ENCODE data around the gene CENPP.
A peak's percentile ranks its signal among the peaks of the same experiment; 100 is the strongest.

CENPP gene

GRCh38 chr9:92350740-92351133 lies 25.0 kb downstream of the CENPP start:
- H3K9ac ChIP-seq (ENCODE audit: low read depth, low read length) = peak overlapping the region; percentile 21
- H3K9me3 ChIP-seq (replicated peaks; ENCODE audit: low read length) = no peaks in the 10 kb centered on the region
- H3K27me3 ChIP-seq (ENCODE audit: control insufficient read depth, insufficient read depth, low read length) = no peaks in the 10 kb centered on the region
- H3K36me3 ChIP-seq (ENCODE audit: insufficient read depth, low read length) = no peaks in the 10 kb centered on the region
- H3K4me2 ChIP-seq (ENCODE audit: low read length) = peak overlapping the region; percentile 55
- H3K4me1 ChIP-seq (ENCODE audit: control insufficient read depth, insufficient read depth, low read length) = peaks cover 14% of the 10 kb centered on the region
- H3K4me3 ChIP-seq (ENCODE audit: low read length) = no peak overlapping the region

GRCh38 chr9:92353051-92353450 lies 27.3 kb downstream of the CENPP start:
- Histone ChIP-seq H3K4me2 (ENCODE audit: low read length) (no peak overlapping the region), H3K27me3 (ENCODE audit: control insufficient read depth, insufficient read depth, low read length) (no peaks in the 10 kb centered on the region), H3K9me3 (replicated peaks; ENCODE audit: low read length) (peaks cover 4% of the 10 kb centered on the region), H3K4me1 (ENCODE audit: control insufficient read depth, insufficient read depth, low read length) (peaks cover 14% of the 10 kb centered on the region), H3K36me3 (ENCODE audit: insufficient read depth, low read length) (no peaks in the 10 kb centered on the region), H3K9ac (ENCODE audit: low read depth, low read length) (no peak overlapping the region), H3K4me3 (ENCODE audit: low read length) (no peak overlapping the region)

GRCh38 chr9:92359394-92359995 lies 33.7 kb downstream of the CENPP start:
- H3K4me1 ChIP-seq (ENCODE audit: control insufficient read depth, insufficient read depth, low read length) = no peaks in the 10 kb centered on the region
- no peaks in the 10 kb centered on the region for H3K36me3 ChIP-seq (ENCODE audit: insufficient read depth, low read length)
- no peaks in the 10 kb centered on the region for H3K27me3 ChIP-seq (ENCODE audit: control insufficient read depth, insufficient read depth, low read length)
- H3K4me2 ChIP-seq (ENCODE audit: low read length) = no peak overlapping the region
- H3K9me3 ChIP-seq (replicated peaks; ENCODE audit: low read length) = peaks cover 4% of the 10 kb centered on the region
- no peak overlapping the region for H3K4me3 ChIP-seq (ENCODE audit: low read length)
- H3K9ac ChIP-seq (ENCODE audit: low read depth, low read length) = no peak overlapping the region

GRCh38 chr9:92360083-92360482 lies 34.3 kb downstream of the CENPP start:
- H3K27me3 ChIP-seq (ENCODE audit: control insufficient read depth, insufficient read depth, low read length) = no peaks in the 10 kb centered on the region
- H3K9ac ChIP-seq (ENCODE audit: low read depth, low read length) = no peak overlapping the region
- H3K9me3 ChIP-seq (replicated peaks; ENCODE audit: low read length) = peaks cover 4% of the 10 kb centered on the region
- H3K4me3 ChIP-seq (ENCODE audit: low read length) = no peak overlapping the region
- no peak overlapping the region for H3K4me2 ChIP-seq (ENCODE audit: low read length)
- no peaks in the 10 kb centered on the region for H3K4me1 ChIP-seq (ENCODE audit: control insufficient read depth, insufficient read depth, low read length)
- no peaks in the 10 kb centered on the region for H3K36me3 ChIP-seq (ENCODE audit: insufficient read depth, low read length)

- no peaks in the 10 kb centered on the region for H3K9me3 ChIP-seq (replicated peaks; ENCODE audit: low read length)
- no peaks in the 10 kb centered on the region for H3K27me3 ChIP-seq (ENCODE audit: control insufficient read depth, insufficient read depth, low read length)
- no peaks in the 10 kb centered on the region for H3K4me1 ChIP-seq (ENCODE audit: control insufficient read depth, insufficient read depth, low read length)
- no peak overlapping the region for H3K9ac ChIP-seq (ENCODE audit: low read depth, low read length)
- H3K4me2 ChIP-seq (ENCODE audit: low read length) = no peak overlapping the region
- H3K4me3 ChIP-seq (ENCODE audit: low read length) = no peak overlapping the region
- H3K36me3 ChIP-seq (ENCODE audit: insufficient read depth, low read length) = no peaks in the 10 kb centered on the region
Observed at GRCh38 chr9:92369075-92369474, 43.3 kb downstream of the CENPP start.

GRCh38 chr9:92373167-92373566 lies 47.4 kb downstream of the CENPP start:
- Histone ChIP-seq H3K4me1 (ENCODE audit: control insufficient read depth, insufficient read depth, low read length) (no peaks in the 10 kb centered on the region), H3K9ac (ENCODE audit: low read depth, low read length) (no peak overlapping the region), H3K4me3 (ENCODE audit: low read length) (no peak overlapping the region), H3K27me3 (ENCODE audit: control insufficient read depth, insufficient read depth, low read length) (no peaks in the 10 kb centered on the region), H3K9me3 (replicated peaks; ENCODE audit: low read length) (no peaks in the 10 kb centered on the region), H3K4me2 (ENCODE audit: low read length) (no peak overlapping the region), H3K36me3 (ENCODE audit: insufficient read depth, low read length) (no peaks in the 10 kb centered on the region)

GRCh38 chr9:92377876-92378275 lies 52.1 kb downstream of the CENPP start:
- Histone ChIP-seq H3K27me3 (ENCODE audit: control insufficient read depth, insufficient read depth, low read length) (no peaks in the 10 kb centered on the region), H3K4me1 (ENCODE audit: control insufficient read depth, insufficient read depth, low read length) (peaks cover 5% of the 10 kb centered on the region), H3K36me3 (ENCODE audit: insufficient read depth, low read length) (no peaks in the 10 kb centered on the region), H3K9me3 (replicated peaks; ENCODE audit: low read length) (no peaks in the 10 kb centered on the region), H3K4me2 (ENCODE audit: low read length) (no peak overlapping the region), H3K9ac (ENCODE audit: low read depth, low read length) (no peak overlapping the region), H3K4me3 (ENCODE audit: low read length) (no peak overlapping the region)

- Histone ChIP-seq H3K36me3 (ENCODE audit: insufficient read depth, low read length) (no peaks in the 10 kb centered on the region), H3K9ac (ENCODE audit: low read depth, low read length) (no peak overlapping the region), H3K4me2 (ENCODE audit: low read length) (no peak overlapping the region), H3K4me3 (ENCODE audit: low read length) (no peak overlapping the region), H3K9me3 (replicated peaks; ENCODE audit: low read length) (no peaks in the 10 kb centered on the region), H3K4me1 (ENCODE audit: control insufficient read depth, insufficient read depth, low read length) (peaks cover 7% of the 10 kb centered on the region), H3K27me3 (ENCODE audit: control insufficient read depth, insufficient read depth, low read length) (no peaks in the 10 kb centered on the region)
Observed at GRCh38 chr9:92378865-92379560, 53.3 kb downstream of the CENPP start.

- H3K9me3 ChIP-seq (replicated peaks; ENCODE audit: low read length) = no peaks in the 10 kb centered on the region
- H3K36me3 ChIP-seq (ENCODE audit: insufficient read depth, low read length) = no peaks in the 10 kb centered on the region
- peaks cover 20% of the 10 kb centered on the region for H3K4me1 ChIP-seq (ENCODE audit: control insufficient read depth, insufficient read depth, low read length)
- no peak overlapping the region for H3K9ac ChIP-seq (ENCODE audit: low read depth, low read length)
- no peak overlapping the region for H3K4me2 ChIP-seq (ENCODE audit: low read length)
- no peak overlapping the region for H3K4me3 ChIP-seq (ENCODE audit: low read length)
- H3K27me3 ChIP-seq (ENCODE audit: control insufficient read depth, insufficient read depth, low read length) = no peaks in the 10 kb centered on the region
Observed at GRCh38 chr9:92380603-92381002, 54.9 kb downstream of the CENPP start.

- Histone ChIP-seq H3K4me2 (ENCODE audit: low read length) (no peak overlapping the region), H3K9ac (ENCODE audit: low read depth, low read length) (no peak overlapping the region), H3K4me1 (ENCODE audit: control insufficient read depth, insufficient read depth, low read length) (peaks cover 26% of the 10 kb centered on the region), H3K27me3 (ENCODE audit: control insufficient read depth, insufficient read depth, low read length) (no peaks in the 10 kb centered on the region), H3K9me3 (replicated peaks; ENCODE audit: low read length) (no peaks in the 10 kb centered on the region), H3K4me3 (ENCODE audit: low read length) (no peak overlapping the region), H3K36me3 (ENCODE audit: insufficient read depth, low read length) (no peaks in the 10 kb centered on the region)
Observed at GRCh38 chr9:92381775-92382174, 56.0 kb downstream of the CENPP start.

- Histone ChIP-seq H3K36me3 (ENCODE audit: insufficient read depth, low read length) (no peaks in the 10 kb centered on the region), H3K9ac (ENCODE audit: low read depth, low read length) (no peak overlapping the region), H3K4me2 (ENCODE audit: low read length) (peak overlapping the region; percentile 45), H3K4me1 (ENCODE audit: control insufficient read depth, insufficient read depth, low read length) (peaks cover 22% of the 10 kb centered on the region), H3K27me3 (ENCODE audit: control insufficient read depth, insufficient read depth, low read length) (no peaks in the 10 kb centered on the region), H3K4me3 (ENCODE audit: low read length) (no peak overlapping the region), H3K9me3 (replicated peaks; ENCODE audit: low read length) (no peaks in the 10 kb centered on the region)
Observed at GRCh38 chr9:92384375-92384774, 58.6 kb downstream of the CENPP start.

- no peaks in the 10 kb centered on the region for H3K27me3 ChIP-seq (ENCODE audit: control insufficient read depth, insufficient read depth, low read length)
- H3K9me3 ChIP-seq (replicated peaks; ENCODE audit: low read length) = no peaks in the 10 kb centered on the region
- no peak overlapping the region for H3K4me3 ChIP-seq (ENCODE audit: low read length)
- H3K36me3 ChIP-seq (ENCODE audit: insufficient read depth, low read length) = no peaks in the 10 kb centered on the region
- H3K4me1 ChIP-seq (ENCODE audit: control insufficient read depth, insufficient read depth, low read length) = peaks cover 21% of the 10 kb centered on the region
- H3K9ac ChIP-seq (ENCODE audit: low read depth, low read length) = no peak overlapping the region
- peak overlapping the region; percentile 40 for H3K4me2 ChIP-seq (ENCODE audit: low read length)
Observed at GRCh38 chr9:92385001-92385400, 59.2 kb downstream of the CENPP start.
